ENCODE results near the gene TTC6.

TTC6 gene

GRCh38 chr14:37598747-37599506 lies 3.5 kb downstream of the TTC6 start:
- Mint-ChIP-seq H3K9me3 (peaks cover 10% of the 10 kb centered on the region), H3K27ac (no peak overlapping the region), H3K36me3 (ENCODE audit: low read depth) (peaks cover 2% of the 10 kb centered on the region), H3K4me1 (ENCODE audit: low read depth) (peaks cover 34% of the 10 kb centered on the region), H3K4me3 (no peak overlapping the region), H3K27me3 (peaks cover 91% of the 10 kb centered on the region)
- DNase-seq, result no peak

GRCh38 chr14:37599507-37600368 lies 4.3 kb downstream of the TTC6 start:
- Mint-ChIP-seq H3K4me3 (no peak overlapping the region), H3K4me1 (ENCODE audit: low read depth) (peaks cover 30% of the 10 kb centered on the region), H3K9me3 (peaks cover 7% of the 10 kb centered on the region), H3K27me3 (peaks cover 92% of the 10 kb centered on the region), H3K36me3 (ENCODE audit: low read depth) (peaks cover 2% of the 10 kb centered on the region), H3K27ac (no peak overlapping the region)
- DNase-seq, result no peak

GRCh38 chr14:37600880-37601741 lies 5.7 kb downstream of the TTC6 start:
- no peak for DNase-seq
- Mint-ChIP-seq H3K9me3 (peaks cover 5% of the 10 kb centered on the region), H3K27ac (no peak overlapping the region), H3K27me3 (peaks cover 95% of the 10 kb centered on the region), H3K4me3 (no peak overlapping the region), H3K4me1 (ENCODE audit: low read depth) (peaks cover 23% of the 10 kb centered on the region), H3K36me3 (ENCODE audit: low read depth) (peaks cover 2% of the 10 kb centered on the region)

GRCh38 chr14:37601865-37602264 lies 6.4 kb downstream of the TTC6 start:
- peaks cover 19% of the 10 kb centered on the region for H3K4me1 Mint-ChIP-seq (ENCODE audit: low read depth)
- peaks cover 2% of the 10 kb centered on the region for H3K36me3 Mint-ChIP-seq (ENCODE audit: low read depth)
- peaks cover 93% of the 10 kb centered on the region for H3K27me3 Mint-ChIP-seq
- H3K4me3 Mint-ChIP-seq, result no peak overlapping the region
- H3K9me3 Mint-ChIP-seq, result peaks cover 4% of the 10 kb centered on the region
- no peak for DNase-seq
- H3K27ac Mint-ChIP-seq, result no peak overlapping the region

GRCh38 chr14:37602605-37603453 lies 7.4 kb downstream of the TTC6 start:
- Mint-ChIP-seq H3K4me3 (no peak overlapping the region), H3K4me1 (ENCODE audit: low read depth) (peaks cover 16% of the 10 kb centered on the region), H3K36me3 (ENCODE audit: low read depth) (peaks cover 2% of the 10 kb centered on the region), H3K27me3 (peaks cover 83% of the 10 kb centered on the region), H3K27ac (no peak overlapping the region), H3K9me3 (peaks cover 4% of the 10 kb centered on the region)
- no peak for DNase-seq

- H3K27ac Mint-ChIP-seq, result no peak overlapping the region
- H3K4me3 Mint-ChIP-seq, result no peak overlapping the region
- no peak for DNase-seq
- peaks cover 75% of the 10 kb centered on the region for H3K27me3 Mint-ChIP-seq
- H3K9me3 Mint-ChIP-seq, result peaks cover 4% of the 10 kb centered on the region
- peaks cover 2% of the 10 kb centered on the region for H3K36me3 Mint-ChIP-seq (ENCODE audit: low read depth)
- peaks cover 11% of the 10 kb centered on the region for H3K4me1 Mint-ChIP-seq (ENCODE audit: low read depth)
Observed at GRCh38 chr14:37603688-37604251, 8.3 kb downstream of the TTC6 start.

- H3K4me3 Mint-ChIP-seq, result no peak overlapping the region
- peaks cover 11% of the 10 kb centered on the region for H3K9me3 Mint-ChIP-seq
- H3K4me1 Mint-ChIP-seq (ENCODE audit: low read depth), result no peaks in the 10 kb centered on the region
- DNase-seq, result no peak
- H3K27me3 Mint-ChIP-seq, result peaks cover 66% of the 10 kb centered on the region
- H3K36me3 Mint-ChIP-seq (ENCODE audit: low read depth), result no peaks in the 10 kb centered on the region
- no peak overlapping the region for H3K27ac Mint-ChIP-seq
Observed at GRCh38 chr14:37606678-37607077, 11.2 kb downstream of the TTC6 start.

- H3K27me3 Mint-ChIP-seq, result peaks cover 58% of the 10 kb centered on the region
Observed at GRCh38 chr14:37608649-37609048, 13.2 kb downstream of the TTC6 start.

GRCh38 chr14:37610945-37611523 lies 15.6 kb downstream of the TTC6 start:
- Mint-ChIP-seq H3K36me3 (ENCODE audit: low read depth) (peaks cover 3% of the 10 kb centered on the region), H3K27me3 (peaks cover 39% of the 10 kb centered on the region), H3K4me1 (ENCODE audit: low read depth) (no peaks in the 10 kb centered on the region), H3K9me3 (peaks cover 35% of the 10 kb centered on the region), H3K27ac (no peak overlapping the region), H3K4me3 (no peak overlapping the region)
- DNase-seq, result no peak

More at GRCh38 chr14:37608649-37609048, 13.2 kb downstream of the TTC6 start:
- Mint-ChIP-seq H3K4me3 (no peak overlapping the region), H3K9me3 (peaks cover 23% of the 10 kb centered on the region), H3K36me3 (ENCODE audit: low read depth) (no peaks in the 10 kb centered on the region), H3K27ac (no peak overlapping the region), H3K4me1 (ENCODE audit: low read depth) (no peaks in the 10 kb centered on the region)
- no peak for DNase-seq

- Mint-ChIP-seq H3K9me3 (peaks cover 43% of the 10 kb centered on the region), H3K27me3 (peaks cover 28% of the 10 kb centered on the region), H3K27ac (no peak overlapping the region), H3K36me3 (ENCODE audit: low read depth) (peaks cover 3% of the 10 kb centered on the region), H3K4me1 (ENCODE audit: low read depth) (no peaks in the 10 kb centered on the region), H3K4me3 (no peak overlapping the region)
- no peak for DNase-seq
Observed at GRCh38 chr14:37615582-37616289, 20.3 kb downstream of the TTC6 start.

GRCh38 chr14:37616853-37617252 lies 21.4 kb downstream of the TTC6 start:
- H3K4me3 Mint-ChIP-seq, result no peak overlapping the region
- peaks cover 37% of the 10 kb centered on the region for H3K9me3 Mint-ChIP-seq
- no peak for DNase-seq
- no peak overlapping the region for H3K27ac Mint-ChIP-seq
- H3K36me3 Mint-ChIP-seq (ENCODE audit: low read depth), result peaks cover 3% of the 10 kb centered on the region
- peaks cover 30% of the 10 kb centered on the region for H3K27me3 Mint-ChIP-seq
- H3K4me1 Mint-ChIP-seq (ENCODE audit: low read depth), result no peaks in the 10 kb centered on the region

GRCh38 chr14:37617864-37618365 lies 22.5 kb downstream of the TTC6 start:
- Mint-ChIP-seq H3K27me3 (peaks cover 27% of the 10 kb centered on the region), H3K9me3 (peaks cover 27% of the 10 kb centered on the region), H3K4me1 (ENCODE audit: low read depth) (no peaks in the 10 kb centered on the region), H3K4me3 (no peak overlapping the region), H3K36me3 (ENCODE audit: low read depth) (peaks cover 3% of the 10 kb centered on the region), H3K27ac (no peak overlapping the region)
- no peak for DNase-seq
